ENCODE results near the gene NOS1AP.

DNA sequence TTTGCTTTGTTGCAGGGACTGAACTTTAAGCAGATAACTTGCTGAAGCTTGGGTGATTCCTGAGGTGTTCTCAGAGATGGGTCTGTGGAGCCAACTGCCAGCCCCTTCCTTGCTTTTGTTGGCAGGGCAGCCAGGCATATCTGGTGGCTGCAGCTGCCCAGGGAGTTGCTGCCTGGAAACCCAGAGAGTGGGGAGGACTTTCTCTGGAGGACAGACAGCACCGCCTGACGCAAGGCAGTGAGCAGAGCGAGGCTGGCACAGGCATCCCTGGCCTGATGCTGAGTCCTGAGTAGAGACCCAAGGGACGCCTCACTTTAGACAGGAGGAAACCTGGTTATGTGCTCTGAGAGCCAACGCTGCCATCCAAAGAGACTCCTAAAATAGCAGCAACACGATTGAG, 36.1 kb upstream of the NOS1AP start:
- TF ChIP-seq POLR2A (IDR thresholded peaks at IDR 0.05; ENCODE audit: low read depth, low read length) (no peak), POLR2AphosphoS5 (IDR thresholded peaks at IDR 0.05; ENCODE audit: low read depth, low read length) (no peak), TAF1 (IDR thresholded peaks at IDR 0.05; ENCODE audit: low read depth, low read length) (no peak), PAX5 (IDR thresholded peaks at IDR 0.05; ENCODE audit: insufficient read depth, low read length, severe bottlenecking) (no peak), POU2F2 (IDR thresholded peaks at IDR 0.05; ENCODE audit: low read depth, low read length) (no peak)
